ENCODE results near the gene PNPLA8. TPM values are rescaled to one million over a fixed set of nuclear protein-coding genes. Genes with fewer than 3 reads are reported as not detected.
A peak's percentile ranks its signal among the peaks of the same experiment; 100 is the strongest.

Gene PNPLA8
- total and polyA plus RNA-seq, 2 donors (not counting 1 experiment from before 2014, with no cell fraction given) = 12.3 to 57.3 TPM

DNA sequence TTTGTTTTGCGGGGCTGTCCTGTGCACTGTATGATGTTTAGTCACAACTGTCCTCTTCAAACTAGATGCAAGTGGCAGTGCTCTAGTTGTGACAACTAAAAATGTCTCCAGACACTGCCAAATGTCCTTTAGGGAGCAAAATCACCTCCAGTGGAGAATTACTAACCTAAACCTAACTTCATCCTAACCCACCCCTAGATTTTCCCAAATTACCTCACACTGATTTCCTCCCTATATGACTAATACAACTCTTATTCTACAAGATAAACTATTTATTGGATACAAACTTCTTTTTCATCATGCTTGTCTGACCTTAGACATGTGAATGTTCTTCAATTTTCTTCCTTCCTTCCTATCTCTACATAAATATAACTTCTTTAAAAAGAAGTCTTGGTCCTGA lies 26.4 kb downstream of the PNPLA8 start:
- CTCF ChIA-PET = interaction anchor here (1.3 to 4.9 kb wide), 6 partner anchors 10 to 320 kb away, joined by 3 to 58 read pairs (median 23); partner anchors contain the start of gene PNPLA8
- ATAC-seq (ENCODE audit: low read depth) (no peak), DNase-seq (no peak)
- Histone ChIP-seq H3K9ac (ENCODE audit: low read length) (no peak overlapping the region), H4K20me1 (ENCODE audit: control insufficient read depth, insufficient read depth, low read length, poor library complexity, severe bottlenecking) (no peaks in the 10 kb centered on the region), H3K36me3 (replicated peaks in 1 of 2; ENCODE audit: control extremely low read depth in 1 of 2, control insufficient read depth in 1 of 2, extremely low read depth in 1 of 2, insufficient read depth in 2 of 2, low read length in 1 of 2) (peaks cover 3 to 34% of the 10 kb centered on the region in 2 experiments), H3K4me3 (ENCODE audit: control extremely low read depth in 1 of 5, extremely low read depth in 1 of 5, insufficient read depth in 1 of 5, low read depth in 2 of 5, low read length in 4 of 5) (no peak overlapping the region), H3K79me2 (ENCODE audit: control insufficient read depth, insufficient read depth, low read length) (peaks cover 49% of the 10 kb centered on the region), H3K4me1 (ENCODE audit: control insufficient read depth in 2 of 2, insufficient read depth in 2 of 2, low read length in 2 of 2) (peaks cover 36 to 37% of the 10 kb centered on the region in 2 donors), H3K9me3 (ENCODE audit: control extremely low read depth in 1 of 3, control insufficient read depth in 2 of 3, insufficient read depth in 1 of 3, low read length in 2 of 3) (peaks cover 0 to under 1% (median 0%) of the 10 kb centered on the region in 3 donors), H3K27me3 (replicated peaks in 1 of 4; ENCODE audit: control extremely low read depth in 1 of 4, control insufficient read depth in 3 of 4, insufficient read depth in 4 of 4, low read length in 3 of 4) (no peaks in the 10 kb centered on the region), H3K4me2 (replicated peaks; ENCODE audit: low read depth, low read length, poor library complexity, severe bottlenecking) (no peak overlapping the region), H2AFZ (ENCODE audit: insufficient read depth, low read depth, low read length, poor library complexity, severe bottlenecking) (no peak overlapping the region), H3K27ac (ENCODE audit: low read length in 2 of 2) (no peak overlapping the region)
- Mint-ChIP-seq H3K27ac (peak overlapping the region; percentile 60), H3K4me1 (peaks cover 53% of the 10 kb centered on the region), H3K27me3 (no peaks in the 10 kb centered on the region), H3K4me3 (no peak overlapping the region), H3K9me3 (ENCODE audit: insufficient read depth) (peaks cover 5% of the 10 kb centered on the region)
- TF ChIP-seq EZH2 (IDR thresholded peaks at IDR 0.05; ENCODE audit: borderline replicate concordance, insufficient read depth, low read depth, low read length, poor library complexity, severe bottlenecking) (no peak), CTCF (IDR thresholded peaks at IDR 0.05) (no peak)
- WGBS (ENCODE audit: insufficient coverage) = 100% methylated on average over 1 of the region's 1 CpG
- POLR2A ChIA-PET = interaction anchor here (0.8 to 2.0 kb wide), 2 partner anchors 25 to 70 kb away, joined by 3 to 13 read pairs; partner anchors contain the start of genes DNAJB9 and THAP5
- intact Hi-C loops (cut with micrococcal nuclease) = no loop called here

DNA sequence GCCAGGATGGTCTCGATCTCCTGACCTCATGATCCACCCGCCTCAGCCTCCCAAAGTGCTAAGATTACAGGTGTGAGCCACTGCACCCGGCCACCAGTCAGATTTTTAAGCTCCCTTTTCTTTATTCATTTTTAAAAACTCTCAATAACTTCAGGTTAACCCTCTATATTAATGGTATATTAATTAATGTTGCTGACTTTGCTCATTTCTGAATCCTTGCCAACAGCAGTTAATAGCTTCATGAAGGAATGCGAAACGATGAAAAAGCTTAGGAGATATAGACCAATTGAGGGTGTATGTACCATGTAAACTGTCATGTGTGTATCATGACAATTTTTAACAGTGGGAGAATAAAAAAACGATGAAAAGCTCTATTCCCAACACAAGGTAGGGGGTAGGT lies 27.5 kb downstream of the PNPLA8 start:
- H3K36me3 ChIP-seq (replicated peaks in 1 of 2; ENCODE audit: control extremely low read depth in 1 of 2, control insufficient read depth in 1 of 2, extremely low read depth in 1 of 2, insufficient read depth in 2 of 2, low read length in 1 of 2) = peaks cover 3 to 33% of the 10 kb centered on the region in 2 experiments
- TF ChIP-seq CTCF (IDR thresholded peaks at IDR 0.05) (no peak), EZH2 (IDR thresholded peaks at IDR 0.05; ENCODE audit: borderline replicate concordance, insufficient read depth, low read depth, low read length, poor library complexity, severe bottlenecking) (no peak)
- H2AFZ ChIP-seq (ENCODE audit: insufficient read depth, low read depth, low read length, poor library complexity, severe bottlenecking) = no peak overlapping the region
- H3K4me3 Mint-ChIP-seq = no peak overlapping the region
- H3K9me3 ChIP-seq (ENCODE audit: control extremely low read depth in 1 of 3, control insufficient read depth in 2 of 3, insufficient read depth in 1 of 3, low read length in 2 of 3) = no peaks in the 10 kb centered on the region
- POLR2A ChIA-PET = interaction anchor here (0.8 to 2.0 kb wide), 2 partner anchors 26 to 71 kb away, joined by 3 to 13 read pairs; partner anchors contain the start of genes DNAJB9 and THAP5
- peaks cover 26% of the 10 kb centered on the region in 2 donors for H3K4me1 ChIP-seq (ENCODE audit: control insufficient read depth in 2 of 2, insufficient read depth in 2 of 2, low read length in 2 of 2)
- H3K4me3 ChIP-seq (ENCODE audit: control extremely low read depth in 1 of 5, extremely low read depth in 1 of 5, insufficient read depth in 1 of 5, low read depth in 2 of 5, low read length in 4 of 5) = no peak overlapping the region
- DNase-seq (no peak), ATAC-seq (ENCODE audit: low read depth) (no peak)
- peaks cover 42% of the 10 kb centered on the region for H3K4me1 Mint-ChIP-seq
- CTCF ChIA-PET = interaction anchor here (0.6 to 4.9 kb wide), 15 partner anchors 9 to 353 kb away, joined by 3 to 58 read pairs (median 4); partner anchors contain the start of genes NRCAM and PNPLA8
- H3K9ac ChIP-seq (ENCODE audit: low read length) = no peak overlapping the region
- H3K9me3 Mint-ChIP-seq (ENCODE audit: insufficient read depth) = peaks cover 5% of the 10 kb centered on the region
- H3K27ac ChIP-seq (ENCODE audit: low read length in 2 of 2) = no peak overlapping the region
- no peak overlapping the region for H3K4me2 ChIP-seq (replicated peaks; ENCODE audit: low read depth, low read length, poor library complexity, severe bottlenecking)
- H3K27me3 ChIP-seq (replicated peaks in 1 of 4; ENCODE audit: control extremely low read depth in 1 of 4, control insufficient read depth in 3 of 4, insufficient read depth in 4 of 4, low read length in 3 of 4) = no peaks in the 10 kb centered on the region
- no peaks in the 10 kb centered on the region for H3K27me3 Mint-ChIP-seq
- peaks cover 46% of the 10 kb centered on the region for H3K79me2 ChIP-seq (ENCODE audit: control insufficient read depth, insufficient read depth, low read length)
- H3K27ac Mint-ChIP-seq = peak overlapping the region; percentile 54
- intact Hi-C loops (cut with micrococcal nuclease) = no loop called here
- WGBS (ENCODE audit: insufficient coverage) = 90% methylated on average over 2 of the region's 6 CpGs
- no peaks in the 10 kb centered on the region for H4K20me1 ChIP-seq (ENCODE audit: control insufficient read depth, insufficient read depth, low read length, poor library complexity, severe bottlenecking)

All from B cell (primary cell).